Stromal cell of bone marrow (primary cell): ENCODE results near the gene SDK2.

ENCODE experiments used
- DNase-seq: peaks from one replicate; pipeline ENCODE4 v3.0.0-alpha.2; 2012; ENCODE audit warnings: low read depth

The SDK2 gene

GRCh38 chr17:73611630-73612029 is 32.6 kb downstream of the SDK2 start:
- no peak for DNase-seq

- DNase-seq, result no peak
Observed at GRCh38 chr17:73610331-73610911, 33.8 kb downstream of the SDK2 start.

GRCh38 chr17:73609758-73610157 is 34.5 kb downstream of the SDK2 start:
- DNase-seq, result no peak

GRCh38 chr17:73609060-73609459 is 35.2 kb downstream of the SDK2 start:
- DNase-seq, result no peak

GRCh38 chr17:73605444-73605843 is 38.8 kb downstream of the SDK2 start:
- DNase-seq, result no peak

GRCh38 chr17:73604476-73604875 is 39.8 kb downstream of the SDK2 start:
- DNase-seq, result no peak

GRCh38 chr17:73603971-73604370 is 40.3 kb downstream of the SDK2 start:
- no peak for DNase-seq

GRCh38 chr17:73600103-73600871 is 44.0 kb downstream of the SDK2 start:
- peak; percentile 1 for DNase-seq

- DNase-seq, result no peak
Observed at GRCh38 chr17:73599599-73599998, 44.6 kb downstream of the SDK2 start.

GRCh38 chr17:73598212-73598611 is 46.0 kb downstream of the SDK2 start:
- DNase-seq, result no peak

GRCh38 chr17:73595931-73596330 is 48.3 kb downstream of the SDK2 start:
- DNase-seq, result no peak

- no peak for DNase-seq
Observed at GRCh38 chr17:73595479-73595878, 48.8 kb downstream of the SDK2 start.

- DNase-seq, result no peak
Observed at GRCh38 chr17:73595068-73595467, 49.2 kb downstream of the SDK2 start.

- DNase-seq, result no peak
Observed at GRCh38 chr17:73594598-73594997, 49.6 kb downstream of the SDK2 start.

- DNase-seq, result no peak
Observed at GRCh38 chr17:73594025-73594424, 50.2 kb downstream of the SDK2 start.

GRCh38 chr17:73593249-73593965 is 50.8 kb downstream of the SDK2 start:
- DNase-seq, result no peak

- DNase-seq, result no peak
Observed at GRCh38 chr17:73592501-73592961, 51.7 kb downstream of the SDK2 start.

- no peak for DNase-seq
Observed at GRCh38 chr17:73592079-73592415, 52.2 kb downstream of the SDK2 start.

- DNase-seq, result no peak
Observed at GRCh38 chr17:73591296-73592078, 52.8 kb downstream of the SDK2 start.

- DNase-seq, result no peak
Observed at GRCh38 chr17:73589363-73589980, 54.8 kb downstream of the SDK2 start.

- no peak for DNase-seq
Observed at GRCh38 chr17:73588891-73589290, 55.4 kb downstream of the SDK2 start.

GRCh38 chr17:73588301-73588846 is 55.9 kb downstream of the SDK2 start:
- DNase-seq, result no peak
